ENCODE results near the gene UGDH.

Gene UGDH

DNA sequence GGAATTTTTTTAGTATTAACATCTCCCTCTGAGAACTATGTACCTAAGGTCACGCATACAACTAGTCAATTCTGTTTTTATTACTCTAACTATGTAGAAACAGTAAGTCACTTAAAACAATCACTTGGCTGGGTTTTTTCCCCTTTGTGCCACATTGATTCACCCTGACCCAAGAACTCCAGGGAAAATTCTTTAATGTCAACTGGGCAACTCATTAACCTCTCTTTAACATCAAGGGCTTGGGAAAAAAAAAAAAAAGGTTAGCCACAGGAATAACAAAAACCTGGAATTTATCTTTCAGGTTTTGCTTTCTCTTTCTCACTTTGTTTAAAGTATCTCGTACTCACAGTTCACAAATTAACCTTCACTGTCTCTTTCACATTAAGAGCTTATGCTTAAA lies 76.6 kb downstream of the UGDH start:
- ChIA-PET CTCF (interaction anchor here (0.6 to 0.7 kb wide), 3 partner anchors 10 to 101 kb away, joined by 4 to 9 read pairs (median 4); no protein-coding TSS in a partner anchor), POLR2A (ENCODE audit: low non-redundant PET) (interaction anchor here (1.0 kb wide), 1 partner anchor 12 kb away, joined by 3 read pairs; no protein-coding TSS in a partner anchor)
- H3K27ac ChIP-seq: no peak overlapping the region
- no peak for DNase-seq (ENCODE audit: low spot score)
- TF ChIP-seq CTCF (conservative IDR thresholded peaks at IDR 0.05; ENCODE audit: low read depth): no peak
